B cell (primary cell): ENCODE results near the gene PLEKHG4B.
"Not testable (repeated sequence)": the region's sequence is repeated elsewhere in the genome, so short reads cannot be mapped to it uniquely, and the experiment has no call there.

Experiments
- CTCF ChIP-seq: fragments of 200-600 bp; IDR thresholded peaks from one replicate; pipeline ENCODE4 v1.8.0; 2022; ENCODE audit warnings: antibody characterized with exemption, mild to moderate bottlenecking
- EZH2 ChIP-seq: IDR thresholded peaks from 2 replicates; pipeline ENCODE4 v1.6.1; 2012; ENCODE audit warnings: borderline replicate concordance, low read depth, mild to moderate bottlenecking, moderate library complexity, low read length; ENCODE audit not compliant: insufficient read depth, poor library complexity, severe bottlenecking

- TF ChIP-seq CTCF, EZH2: not testable (repeated sequence)
Measured at GRCh38 chr5:49530-49929, 42.4 kb upstream of the PLEKHG4B start.
